ENCODE measurements around the gene XAGE1A. TPM values are rescaled to one million over a fixed set of nuclear protein-coding genes. Genes with fewer than 3 reads are reported as not detected.

Gene XAGE1A
- total RNA-seq: not detected in 2 replicates

GRCh38 chrX:52495545-52496418, at the start of gene XAGE1A:
XAGE1A (plus strand) TSS chrX:52495808; CDS start chrX:52497362, 1,554 bp downstream.

GRCh38 chrX:52516987-52517325, 21.3 kb downstream of the XAGE1A start, which contains the start of gene XAGE1B:
XAGE1B (minus strand) TSS chrX:52517063; CDS start chrX:52515527, 1,536 bp downstream.

Small RNA genes within 50 kb of the gene (small RNA-seq; reads per million reads assigned to genes)
- gene BX510359.8 (ENCODE audit: low replicate concordance): not detected
- not detected for gene RBM22P7 (ENCODE audit: low replicate concordance)

Other genes with a start within 250 kb of the XAGE1A start
- not detected in 2 replicates for gene XAGE2, start 126.8 kb upstream of the XAGE1A start, total RNA-seq
- not detected in 2 replicates for gene XAGE1B, start 21.3 kb downstream of the XAGE1A start, total RNA-seq
- gene SSX7, start 159.1 kb downstream of the XAGE1A start, total RNA-seq: not detected in 2 replicates
- gene SSX2, start 211.4 kb downstream of the XAGE1A start, total RNA-seq: not detected in 2 replicates

Measured in placental pericyte (primary cell).